GM23248 (cell line): Measurements from ENCODE around the gene PLA2G2A. TPM values are rescaled to one million over a fixed set of nuclear protein-coding genes. Genes with fewer than 3 reads are reported as not detected.

Experiments
- DNase-seq: peaks from one replicate; pipeline ENCODE4 v3.0.0-alpha.2; 2015
- H2AFZ ChIP-seq: fragments of 200-600 bp; sonication (generic); 2 replicates; pipeline ENCODE4 v1.6.1; 2016; ENCODE audit warnings: antibody characterized with exemption
- H3F3A ChIP-seq: fragments of 200-600 bp; sonication (generic); 2 replicates; pipeline ENCODE4 v1.6.1; 2016; ENCODE audit warnings: mild to moderate bottlenecking, antibody characterized with exemption, mixed run types; ENCODE audit not compliant: insufficient read depth
- H3K27ac ChIP-seq: fragments of 200-600 bp; sonication (generic); 2 replicates; pipeline ENCODE4 v1.5.1; 2016; ENCODE audit warnings: mild to moderate bottlenecking
- H3K27me3 ChIP-seq: fragments of 200-600 bp; sonication (generic); replicated peaks from 2 replicates; pipeline ENCODE4 v1.6.1; 2016; ENCODE audit warnings: mild to moderate bottlenecking; ENCODE audit not compliant: insufficient read depth
- H3K36me3 ChIP-seq: fragments of 200-600 bp; sonication (generic); 2 replicates; pipeline ENCODE4 v1.6.1; 2016; ENCODE audit warnings: low read depth, mild to moderate bottlenecking
- H3K4me1 ChIP-seq: fragments of 200-600 bp; sonication (generic); 2 replicates; pipeline ENCODE4 v1.6.1; 2016; ENCODE audit warnings: mild to moderate bottlenecking; ENCODE audit not compliant: insufficient read depth
- H3K4me2 ChIP-seq: fragments of 200-600 bp; sonication (generic); one replicate; pipeline ENCODE4 v1.6.1; 2016; ENCODE audit warnings: mild to moderate bottlenecking; ENCODE audit not compliant: unreplicated experiment
- H3K4me3 ChIP-seq: fragments of 200-600 bp; sonication (generic); 2 replicates; pipeline ENCODE4 v1.5.1; 2016; ENCODE audit warnings: mild to moderate bottlenecking
- H3K79me2 ChIP-seq: fragments of 200-600 bp; sonication (generic); 2 replicates; pipeline ENCODE4 v1.6.1; 2016; ENCODE audit warnings: mild to moderate bottlenecking; ENCODE audit not compliant: insufficient read depth
- H3K9ac ChIP-seq: fragments of 200-600 bp; sonication (generic); 2 replicates; pipeline ENCODE4 v1.6.1; 2016; ENCODE audit warnings: mild to moderate bottlenecking
- H3K9me2 ChIP-seq: fragments of 200-600 bp; sonication (generic); 2 replicates; pipeline ENCODE4 v1.6.1; 2016; ENCODE audit warnings: mixed run types, mild to moderate bottlenecking, moderate library complexity; ENCODE audit not compliant: insufficient read depth
- H3K9me3 ChIP-seq: fragments of 200-600 bp; sonication (generic); one replicate; pipeline ENCODE4 v1.6.1; 2017; ENCODE audit warnings: low read depth
- H4K20me1 ChIP-seq: fragments of 200-600 bp; sonication (generic); 2 replicates; pipeline ENCODE4 v1.6.0; 2016; ENCODE audit not compliant: insufficient read depth
- EZH2 ChIP-seq: fragments of 200-600 bp; sonication (generic); IDR thresholded peaks from 2 replicates; pipeline ENCODE4 v1.6.1; 2018; ENCODE audit warnings: antibody characterized with exemption, mild to moderate bottlenecking; ENCODE audit not compliant: insufficient read depth, poor library complexity, severe bottlenecking
- EZH2phosphoT487 ChIP-seq: fragments of 200-600 bp; sonication (generic); IDR thresholded peaks from 2 replicates; pipeline ENCODE4 v1.6.1; 2018; ENCODE audit warnings: antibody characterized with exemption, moderate library complexity, mild to moderate bottlenecking, low read depth; ENCODE audit not compliant: insufficient read depth
- WGBS, 2 experiments: methylation state at CpG; one replicate each; pipeline ENCODE4 v1.1.6; 2015 to 2017; ENCODE audit warnings: low lambda C conversion rate in 2 of 2, low coverage in 1 of 2; ENCODE audit errors: missing lambda C conversion rate in 2 of 2; 5-methylcytosine and 5-hydroxymethylcytosine counted together
- in situ Hi-C: fragments of 300-500 bp; cut with MboI; formaldehyde crosslinking; loops from 2 replicates; pipeline ENCODE4 v1.15.0; 2020
- polyA plus RNA-seq: library from polyadenylated mRNA; unstranded; fragments of >200 nt; fragmentation: Nextera tagmentation; extraction: Ambion mirVana; gene quantifications from 2 replicates; pipeline ENCODE4 v1.2.1, GENCODE V29; 2016
- total RNA-seq: library from RNA; depleted of rRNA; stranded (reverse); fragments of >200 nt; shearing (Covaris generic); gene quantifications from 2 replicates; pipeline ENCODE4 v1.2.3, GENCODE V29; 2014

The PLA2G2A gene
- total and polyA plus RNA-seq, 2 experiments from 2014 or later, result 0.35 TPM; not detected in 1

DNA sequence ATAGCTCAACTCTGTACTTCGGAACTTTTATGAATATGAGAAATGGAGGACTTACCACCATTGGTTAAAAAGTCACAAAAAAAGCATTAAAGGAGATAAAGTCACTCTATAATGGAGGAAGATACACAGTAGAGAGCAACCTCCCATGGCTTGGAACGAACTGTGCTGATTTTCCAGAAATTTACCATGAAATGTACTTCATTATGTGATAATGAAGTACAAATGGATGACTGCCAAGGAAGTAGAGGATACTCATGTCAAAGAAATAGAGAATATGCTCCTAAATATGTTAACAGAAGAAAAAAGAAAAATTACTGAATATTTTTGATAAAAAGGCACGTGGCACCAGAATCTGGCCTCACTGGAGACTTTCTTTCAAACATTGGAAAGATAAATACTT lies 32.4 kb downstream of the PLA2G2A start:
- Histone ChIP-seq H3K27me3 (no peaks in the 10 kb centered on the region), H3K4me1 (peaks cover 4% of the 10 kb centered on the region; the same call in 1 of the 2 replicates), H3K27ac (no peak overlapping the region), H3K9me3 (no peaks in the 10 kb centered on the region), H3K36me3 (no peaks in the 10 kb centered on the region), H3K4me3 (no peak overlapping the region), H2AFZ (no peak overlapping the region), H4K20me1 (no peaks in the 10 kb centered on the region), H3K79me2 (no peaks in the 10 kb centered on the region), H3F3A (no peaks in the 10 kb centered on the region), H3K9me2 (no peaks in the 10 kb centered on the region), H3K4me2 (no peak overlapping the region), H3K9ac (no peak overlapping the region)
- TF ChIP-seq EZH2phosphoT487 (no peak), EZH2 (no peak)
- DNase-seq, result no peak
- in situ Hi-C loops, result no loop called here
- WGBS, 2 experiments, result 63 to 66% methylated on average over 3 of the region's 3 CpGs

- 49 to 52% methylated on average over 6 of the region's 6 CpGs for WGBS, 2 experiments
- no peak for DNase-seq
- in situ Hi-C loops, result no loop called here
- TF ChIP-seq EZH2phosphoT487, result no peak
- TF ChIP-seq EZH2, result no peak
- no peak overlapping the region for H2AFZ ChIP-seq
- no peaks in the 10 kb centered on the region for H3F3A ChIP-seq
- no peaks in the 10 kb centered on the region for H3K79me2 ChIP-seq
- H4K20me1 ChIP-seq, result no peaks in the 10 kb centered on the region
- no peaks in the 10 kb centered on the region for H3K27me3 ChIP-seq
- H3K27ac ChIP-seq, result no peak overlapping the region
- peaks cover 4% of the 10 kb centered on the region; the same call in 1 of the 2 replicates for H3K4me1 ChIP-seq
- H3K9me2 ChIP-seq, result no peaks in the 10 kb centered on the region
- H3K36me3 ChIP-seq, result no peaks in the 10 kb centered on the region
- no peak overlapping the region for H3K4me2 ChIP-seq
- no peak overlapping the region for H3K9ac ChIP-seq
- H3K4me3 ChIP-seq, result no peak overlapping the region
- no peaks in the 10 kb centered on the region for H3K9me3 ChIP-seq
These were observed 33.1 kb downstream of the PLA2G2A start for GRCh38 chr1:19946331-19946751.

- Histone ChIP-seq H3K27ac (no peak overlapping the region), H3K27me3 (no peaks in the 10 kb centered on the region), H3K4me3 (no peak overlapping the region), H3K4me1 (peaks cover 4% of the 10 kb centered on the region; the same call in 1 of the 2 replicates), H3K4me2 (no peak overlapping the region), H3K9me3 (no peaks in the 10 kb centered on the region), H3K36me3 (no peaks in the 10 kb centered on the region), H2AFZ (no peak overlapping the region), H3F3A (no peaks in the 10 kb centered on the region), H3K9ac (no peak overlapping the region), H3K9me2 (no peaks in the 10 kb centered on the region), H4K20me1 (no peaks in the 10 kb centered on the region), H3K79me2 (no peaks in the 10 kb centered on the region)
- in situ Hi-C loops, result no loop called here
- TF ChIP-seq EZH2 (no peak), EZH2phosphoT487 (no peak)
- no peak for DNase-seq
- 0 to 5% methylated on average over 2 of the region's 2 CpGs for WGBS, 2 experiments
These were observed 33.5 kb downstream of the PLA2G2A start for GRCh38 chr1:19945914-19946313.

DNA sequence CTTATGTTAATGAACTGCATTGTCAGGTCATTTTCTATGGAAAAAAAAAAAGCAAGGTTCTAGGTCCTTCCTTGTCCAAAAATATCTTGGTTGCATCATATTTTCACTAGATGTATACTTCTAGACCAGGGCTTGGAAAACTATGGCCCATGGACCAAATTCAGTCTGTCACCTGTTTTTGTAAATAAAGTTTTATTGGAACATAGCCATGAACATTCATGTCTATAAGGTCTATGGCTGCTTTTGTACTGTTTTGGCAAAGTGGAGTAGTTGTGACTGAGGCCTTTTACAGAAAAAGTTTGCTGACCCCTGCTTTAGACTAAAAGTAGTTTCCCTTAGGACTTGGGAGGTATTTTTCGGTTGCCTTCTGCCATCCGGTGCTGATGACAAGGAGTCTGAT lies 36.8 kb downstream of the PLA2G2A start:
- Histone ChIP-seq H3K9me3 (no peaks in the 10 kb centered on the region), H2AFZ (no peak overlapping the region), H3K9me2 (no peaks in the 10 kb centered on the region), H3K9ac (no peak overlapping the region), H3K4me1 (no peaks in the 10 kb centered on the region), H4K20me1 (no peaks in the 10 kb centered on the region), H3K4me2 (no peak overlapping the region), H3K79me2 (no peaks in the 10 kb centered on the region), H3K36me3 (no peaks in the 10 kb centered on the region), H3K4me3 (no peak overlapping the region), H3K27me3 (no peaks in the 10 kb centered on the region), H3K27ac (no peak overlapping the region), H3F3A (no peaks in the 10 kb centered on the region)
- TF ChIP-seq EZH2 (no peak), EZH2phosphoT487 (no peak)
- DNase-seq, result no peak
- in situ Hi-C loops, result no loop called here
- 23 to 24% methylated on average over 2 of the region's 2 CpGs for WGBS, 2 experiments

GRCh38 chr1:19942088-19942487 lies 37.3 kb downstream of the PLA2G2A start:
- 63 to 71% methylated on average over 3 of the region's 3 CpGs for WGBS, 2 experiments
- no peaks in the 10 kb centered on the region for H3K9me3 ChIP-seq
- H3K36me3 ChIP-seq, result no peaks in the 10 kb centered on the region
- H3K4me3 ChIP-seq, result no peak overlapping the region
- H3K9ac ChIP-seq, result no peak overlapping the region
- TF ChIP-seq EZH2, result no peak
- TF ChIP-seq EZH2phosphoT487, result no peak
- H2AFZ ChIP-seq, result no peak overlapping the region
- H3F3A ChIP-seq, result no peaks in the 10 kb centered on the region
- in situ Hi-C loops, result no loop called here
- H3K4me1 ChIP-seq, result no peaks in the 10 kb centered on the region
- no peaks in the 10 kb centered on the region for H3K79me2 ChIP-seq
- H3K27ac ChIP-seq, result no peak overlapping the region
- DNase-seq, result peak; percentile 13
- no peak overlapping the region for H3K4me2 ChIP-seq
- no peaks in the 10 kb centered on the region for H3K9me2 ChIP-seq
- no peaks in the 10 kb centered on the region for H4K20me1 ChIP-seq
- no peaks in the 10 kb centered on the region for H3K27me3 ChIP-seq
